Measurements from ENCODE around the gene KRTAP9-7.
"Not testable (repeated sequence)": the region's sequence is repeated elsewhere in the genome, so short reads cannot be mapped to it uniquely, and the experiment has no call there.

GRCh38 chr17:41275648-41276190 lies at the start of gene KRTAP9-7:
- TF ChIP-seq, protein P1, sequence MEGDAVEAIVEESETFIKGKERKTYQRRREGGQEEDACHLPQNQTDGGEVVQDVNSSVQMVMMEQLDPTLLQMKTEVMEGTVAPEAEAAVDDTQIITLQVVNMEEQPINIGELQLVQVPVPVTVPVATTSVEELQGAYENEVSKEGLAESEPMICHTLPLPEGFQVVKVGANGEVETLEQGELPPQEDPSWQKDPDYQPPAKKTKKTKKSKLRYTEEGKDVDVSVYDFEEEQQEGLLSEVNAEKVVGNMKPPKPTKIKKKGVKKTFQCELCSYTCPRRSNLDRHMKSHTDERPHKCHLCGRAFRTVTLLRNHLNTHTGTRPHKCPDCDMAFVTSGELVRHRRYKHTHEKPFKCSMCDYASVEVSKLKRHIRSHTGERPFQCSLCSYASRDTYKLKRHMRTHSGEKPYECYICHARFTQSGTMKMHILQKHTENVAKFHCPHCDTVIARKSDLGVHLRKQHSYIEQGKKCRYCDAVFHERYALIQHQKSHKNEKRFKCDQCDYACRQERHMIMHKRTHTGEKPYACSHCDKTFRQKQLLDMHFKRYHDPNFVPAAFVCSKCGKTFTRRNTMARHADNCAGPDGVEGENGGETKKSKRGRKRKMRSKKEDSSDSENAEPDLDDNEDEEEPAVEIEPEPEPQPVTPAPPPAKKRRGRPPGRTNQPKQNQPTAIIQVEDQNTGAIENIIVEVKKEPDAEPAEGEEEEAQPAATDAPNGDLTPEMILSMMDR (IDR thresholded peaks at IDR 0.05), result not testable (repeated sequence)
- TF ChIP-seq, protein P2, sequence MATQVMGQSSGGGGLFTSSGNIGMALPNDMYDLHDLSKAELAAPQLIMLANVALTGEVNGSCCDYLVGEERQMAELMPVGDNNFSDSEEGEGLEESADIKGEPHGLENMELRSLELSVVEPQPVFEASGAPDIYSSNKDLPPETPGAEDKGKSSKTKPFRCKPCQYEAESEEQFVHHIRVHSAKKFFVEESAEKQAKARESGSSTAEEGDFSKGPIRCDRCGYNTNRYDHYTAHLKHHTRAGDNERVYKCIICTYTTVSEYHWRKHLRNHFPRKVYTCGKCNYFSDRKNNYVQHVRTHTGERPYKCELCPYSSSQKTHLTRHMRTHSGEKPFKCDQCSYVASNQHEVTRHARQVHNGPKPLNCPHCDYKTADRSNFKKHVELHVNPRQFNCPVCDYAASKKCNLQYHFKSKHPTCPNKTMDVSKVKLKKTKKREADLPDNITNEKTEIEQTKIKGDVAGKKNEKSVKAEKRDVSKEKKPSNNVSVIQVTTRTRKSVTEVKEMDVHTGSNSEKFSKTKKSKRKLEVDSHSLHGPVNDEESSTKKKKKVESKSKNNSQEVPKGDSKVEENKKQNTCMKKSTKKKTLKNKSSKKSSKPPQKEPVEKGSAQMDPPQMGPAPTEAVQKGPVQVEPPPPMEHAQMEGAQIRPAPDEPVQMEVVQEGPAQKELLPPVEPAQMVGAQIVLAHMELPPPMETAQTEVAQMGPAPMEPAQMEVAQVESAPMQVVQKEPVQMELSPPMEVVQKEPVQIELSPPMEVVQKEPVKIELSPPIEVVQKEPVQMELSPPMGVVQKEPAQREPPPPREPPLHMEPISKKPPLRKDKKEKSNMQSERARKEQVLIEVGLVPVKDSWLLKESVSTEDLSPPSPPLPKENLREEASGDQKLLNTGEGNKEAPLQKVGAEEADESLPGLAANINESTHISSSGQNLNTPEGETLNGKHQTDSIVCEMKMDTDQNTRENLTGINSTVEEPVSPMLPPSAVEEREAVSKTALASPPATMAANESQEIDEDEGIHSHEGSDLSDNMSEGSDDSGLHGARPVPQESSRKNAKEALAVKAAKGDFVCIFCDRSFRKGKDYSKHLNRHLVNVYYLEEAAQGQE (IDR thresholded peaks at IDR 0.05; ENCODE audit: insufficient read depth in 1 of 2, low read depth in 2 of 2, low read length in 1 of 2), result not testable (repeated sequence)
- TF ChIP-seq TCF7L2 (IDR thresholded peaks at IDR 0.05; ENCODE audit: low read depth, low read length), result not testable (repeated sequence)
